IPS-20b (cell line): Measurements from ENCODE around the gene NFRKB.
"Not testable (repeated sequence)": the region's sequence is repeated elsewhere in the genome, so short reads cannot be mapped to it uniquely, and the experiment has no call there.

Experiments used
- H3K27ac ChIP-seq: one replicate; pipeline ENCODE4 v1.5.1; 2013; ENCODE audit warnings: low read length
- H3K27me3 ChIP-seq: 2 replicates; pipeline ENCODE4 v1.6.1; 2013; ENCODE audit warnings: mild to moderate bottlenecking, low read length, inconsistent platforms; ENCODE audit not compliant: insufficient read depth
- H3K36me3 ChIP-seq: 2 replicates; pipeline ENCODE4 v1.6.1; 2013; ENCODE audit warnings: low read depth, mild to moderate bottlenecking, inconsistent platforms, low read length, moderate library complexity; ENCODE audit not compliant: insufficient read depth
- H3K4me1 ChIP-seq: 2 replicates; pipeline ENCODE4 v1.6.1; 2013; ENCODE audit warnings: mild to moderate bottlenecking, control low read depth, inconsistent platforms, low read length, moderate library complexity; ENCODE audit not compliant: insufficient read depth
- H3K4me3 ChIP-seq: 2 replicates; pipeline ENCODE4 v1.5.1; 2013; ENCODE audit warnings: mild to moderate bottlenecking, low read length, inconsistent platforms
- H3K9ac ChIP-seq: 2 replicates; pipeline ENCODE4 v1.6.1; 2013; ENCODE audit warnings: low read depth, mild to moderate bottlenecking, inconsistent platforms, low read length, moderate library complexity
- H3K9me3 ChIP-seq: 2 replicates; pipeline ENCODE4 v1.6.1; 2013; ENCODE audit warnings: mild to moderate bottlenecking, low read depth, low read length, inconsistent platforms; ENCODE audit not compliant: insufficient read depth

The NFRKB gene

DNA sequence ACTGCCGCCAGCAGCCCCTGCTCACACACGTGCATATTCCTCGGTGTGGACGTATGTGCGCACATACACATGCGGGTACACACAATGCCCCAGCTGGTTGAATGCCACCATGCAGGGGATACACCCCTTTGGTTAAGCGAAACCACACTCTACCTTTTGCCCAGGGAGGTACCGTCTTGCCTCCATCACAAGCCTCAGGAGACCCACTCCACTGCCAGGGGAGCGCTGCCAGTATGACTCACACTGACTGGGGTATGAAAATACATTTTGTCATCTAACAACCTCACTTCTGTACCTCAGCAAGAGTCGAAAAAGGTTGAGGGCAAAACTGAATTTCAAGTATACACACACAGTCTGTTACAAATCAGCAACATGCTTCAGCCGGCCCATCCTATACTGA lies 40.3 kb downstream of the NFRKB start:
- no peaks in the 10 kb centered on the region for H3K27me3 ChIP-seq
- peaks cover 15% of the 10 kb centered on the region for H3K36me3 ChIP-seq
- no peak overlapping the region for H3K4me3 ChIP-seq
- no peak overlapping the region for H3K9ac ChIP-seq
- no peaks in the 10 kb centered on the region for H3K4me1 ChIP-seq
- no peak overlapping the region for H3K27ac ChIP-seq
- no peaks in the 10 kb centered on the region for H3K9me3 ChIP-seq

DNA sequence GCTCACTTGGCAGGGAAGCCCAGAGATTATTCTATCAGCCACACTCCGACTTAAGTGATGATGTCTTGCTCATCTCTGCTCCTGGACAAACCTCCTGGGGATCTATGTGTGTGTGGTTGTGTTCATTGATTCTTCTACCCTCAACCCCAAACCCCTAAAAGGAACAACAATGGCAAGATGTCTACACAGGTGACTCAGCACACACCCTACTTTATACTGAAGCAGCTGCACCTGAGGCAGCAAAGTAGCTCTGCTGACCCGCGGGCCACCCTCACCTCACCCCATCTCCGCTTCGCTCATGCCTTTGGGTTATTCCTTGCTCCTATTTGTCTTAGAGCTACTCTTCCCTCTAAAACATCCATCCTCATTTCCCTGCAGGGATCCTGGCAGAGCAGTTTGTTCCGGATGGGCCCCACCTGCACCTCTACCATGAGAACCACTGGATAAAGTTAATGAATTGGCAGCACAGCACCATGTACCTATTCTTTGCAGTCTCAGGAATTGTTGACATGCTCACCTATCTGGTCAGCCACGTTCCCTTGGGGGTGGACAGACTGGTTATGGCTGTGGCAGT lies 41.1 kb downstream of the NFRKB start:
- Histone ChIP-seq H3K9me3 (no peaks in the 10 kb centered on the region), H3K27me3 (no peaks in the 10 kb centered on the region), H3K4me3 (no peak overlapping the region), H3K9ac (no peak overlapping the region), H3K27ac (no peak overlapping the region), H3K36me3 (peaks cover 8% of the 10 kb centered on the region; the same call in 1 of the 2 replicates), H3K4me1 (no peaks in the 10 kb centered on the region)

- H3K4me1 ChIP-seq = no peaks in the 10 kb centered on the region
- H3K27ac ChIP-seq = no peak overlapping the region
- peaks cover 2% of the 10 kb centered on the region; the same call in 1 of the 2 replicates for H3K36me3 ChIP-seq
- no peaks in the 10 kb centered on the region for H3K9me3 ChIP-seq
- H3K27me3 ChIP-seq = no peaks in the 10 kb centered on the region
- no peak overlapping the region for H3K9ac ChIP-seq
- H3K4me3 ChIP-seq = no peak overlapping the region
Observed at GRCh38 chr11:129853518-129854231, 41.7 kb downstream of the NFRKB start.

GRCh38 chr11:129852125-129852740 lies 43.1 kb downstream of the NFRKB start:
- H3K4me1 ChIP-seq = no peaks in the 10 kb centered on the region
- no peak overlapping the region for H3K27ac ChIP-seq
- H3K9ac ChIP-seq = no peak overlapping the region
- H3K36me3 ChIP-seq = no peaks in the 10 kb centered on the region
- H3K27me3 ChIP-seq = no peaks in the 10 kb centered on the region
- no peaks in the 10 kb centered on the region for H3K9me3 ChIP-seq
- H3K4me3 ChIP-seq = no peak overlapping the region

- H3K27me3 ChIP-seq = no peaks in the 10 kb centered on the region
Observed at GRCh38 chr11:129849447-129850130, 45.8 kb downstream of the NFRKB start.

GRCh38 chr11:129847361-129847760 lies 48.0 kb downstream of the NFRKB start:
- H3K4me3 ChIP-seq, H3K27ac ChIP-seq, H3K9ac ChIP-seq, H3K36me3 ChIP-seq, H3K4me1 ChIP-seq, H3K9me3 ChIP-seq, H3K27me3 ChIP-seq: not testable (repeated sequence)

More at GRCh38 chr11:129849447-129850130, 45.8 kb downstream of the NFRKB start:
- Histone ChIP-seq H3K9me3 (no peaks in the 10 kb centered on the region), H3K9ac (no peak overlapping the region), H3K27ac (no peak overlapping the region), H3K4me1 (no peaks in the 10 kb centered on the region), H3K36me3 (no peaks in the 10 kb centered on the region), H3K4me3 (no peak overlapping the region)

- H3K27ac ChIP-seq = no peak overlapping the region
- H3K9ac ChIP-seq = no peak overlapping the region
- H3K4me3 ChIP-seq = no peak overlapping the region
- no peaks in the 10 kb centered on the region for H3K36me3 ChIP-seq
- no peaks in the 10 kb centered on the region for H3K27me3 ChIP-seq
- H3K4me1 ChIP-seq = no peaks in the 10 kb centered on the region
- no peaks in the 10 kb centered on the region for H3K9me3 ChIP-seq
Observed at GRCh38 chr11:129846508-129847335, 48.7 kb downstream of the NFRKB start.
